GM23338 (cell line): ENCODE results near the gene CDH23. TPM values are rescaled to one million over a fixed set of nuclear protein-coding genes. Genes with fewer than 3 reads are reported as not detected.

Experiments
- ATAC-seq: fragments of 200-7000 bp; cut with Tn5 transposase; 3 replicates; pipeline ENCODE4 v1.9.1; 2020
- DNase-seq: peaks from one replicate; pipeline ENCODE4 v3.0.0-alpha.2; 2015; ENCODE audit warnings: low spot score
- H2AFZ ChIP-seq: fragments of 200-600 bp; sonication (generic); 2 replicates; pipeline ENCODE4 v1.8.0; 2016; ENCODE audit warnings: antibody characterized with exemption, mild to moderate bottlenecking, moderate library complexity
- H3F3A ChIP-seq: fragments of 200-600 bp; sonication (generic); replicated peaks from 2 replicates; pipeline ENCODE4 v1.8.0; 2017; ENCODE audit warnings: antibody characterized with exemption, mixed run types, low read depth
- H3K27ac ChIP-seq: fragments of 200-600 bp; sonication (generic); 2 replicates; pipeline ENCODE4 v1.6.1; 2016; ENCODE audit warnings: low read depth
- H3K27me3 ChIP-seq: fragments of 200-600 bp; sonication (generic); 2 replicates; pipeline ENCODE4 v1.8.0; 2016; ENCODE audit warnings: mild to moderate bottlenecking, mixed run types, moderate library complexity; ENCODE audit not compliant: insufficient read depth
- H3K36me3 ChIP-seq: fragments of 200-600 bp; sonication (generic); 2 replicates; pipeline ENCODE4 v1.8.0; 2016; ENCODE audit warnings: mild to moderate bottlenecking; ENCODE audit not compliant: insufficient read depth
- H3K4me1 ChIP-seq: fragments of 200-600 bp; sonication (generic); 2 replicates; pipeline ENCODE4 v1.8.0; 2016; ENCODE audit warnings: mild to moderate bottlenecking, moderate library complexity; ENCODE audit not compliant: insufficient read depth
- H3K4me2 ChIP-seq: fragments of 200-600 bp; sonication (generic); 2 replicates; pipeline ENCODE4 v1.7.1; 2017; ENCODE audit warnings: mixed run types
- H3K4me3 ChIP-seq: fragments of 200-600 bp; sonication (generic); 2 replicates; pipeline ENCODE4 v1.6.1; 2016; ENCODE audit warnings: mixed run types
- H3K79me2 ChIP-seq: fragments of 200-600 bp; sonication (generic); replicated peaks from 2 replicates; pipeline ENCODE4 v1.8.0; 2017; ENCODE audit warnings: mild to moderate bottlenecking; ENCODE audit not compliant: insufficient read depth
- H3K9me2 ChIP-seq: fragments of 200-600 bp; sonication (generic); 2 replicates; pipeline ENCODE4 v1.8.0; 2017; ENCODE audit not compliant: insufficient read depth
- H4K20me1 ChIP-seq: fragments of 200-600 bp; sonication (generic); replicated peaks from 2 replicates; pipeline ENCODE4 v1.8.0; 2017; ENCODE audit warnings: mild to moderate bottlenecking; ENCODE audit not compliant: insufficient read depth
- H3K27ac Mint-ChIP-seq: 2 replicates; pipeline ENCODE4 v1.8.0; 2020; ENCODE audit warnings: inconsistent platforms, mild to moderate bottlenecking, moderate library complexity, mixed read lengths
- H3K27me3 Mint-ChIP-seq: 3 replicates; pipeline ENCODE4 v1.8.0; 2022; ENCODE audit warnings: low read depth, mild to moderate bottlenecking, moderate library complexity, mixed read lengths, inconsistent platforms; ENCODE audit not compliant: insufficient read depth, poor library complexity
- H3K36me3 Mint-ChIP-seq: 3 replicates; pipeline ENCODE4 v1.8.0; 2021; ENCODE audit warnings: low read depth, mild to moderate bottlenecking, inconsistent platforms, moderate library complexity, mixed read lengths
- H3K4me1 Mint-ChIP-seq: 3 replicates; pipeline ENCODE4 v1.8.0; 2020; ENCODE audit warnings: mild to moderate bottlenecking, inconsistent platforms, mixed read lengths
- H3K4me3 Mint-ChIP-seq: 3 replicates; pipeline ENCODE4 v1.8.0; 2021; ENCODE audit warnings: moderate library complexity, mild to moderate bottlenecking, inconsistent platforms, mixed read lengths
- H3K9me3 Mint-ChIP-seq: 3 replicates; pipeline ENCODE4 v1.8.0; 2020; ENCODE audit warnings: moderate library complexity, mild to moderate bottlenecking, inconsistent platforms, mixed read lengths
- CREB1 ChIP-seq: fragments of 250-450 bp; sonication (Bioruptor Pico); IDR thresholded peaks from 2 replicates; pipeline ENCODE4 v1.5.0; 2020; ENCODE audit warnings: low read depth, mild to moderate bottlenecking, moderate library complexity
- EZH2 ChIP-seq: fragments of 200-600 bp; sonication (generic); IDR thresholded peaks from one replicate; pipeline ENCODE4 v1.8.0; 2017; ENCODE audit warnings: antibody characterized with exemption, mild to moderate bottlenecking, low read depth; ENCODE audit not compliant: unreplicated experiment
- NANOG ChIP-seq: IDR thresholded peaks from 2 replicates; pipeline ENCODE4 v1.6.1; 2016; ENCODE audit warnings: antibody characterized with exemption, borderline replicate concordance
- POLR2AphosphoS5 ChIP-seq: IDR thresholded peaks from 2 replicates; pipeline ENCODE4 v1.6.1; 2016; ENCODE audit warnings: antibody characterized with exemption, low read depth
- STAT1 ChIP-seq: IDR thresholded peaks from one replicate; pipeline ENCODE4 v1.6.1; 2016; ENCODE audit warnings: antibody characterized with exemption; ENCODE audit not compliant: unreplicated experiment
- ZNF114 ChIP-seq: fragments of 250-450 bp; sonication (Bioruptor Pico); IDR thresholded peaks from 2 replicates; pipeline ENCODE4 v1.5.0; 2020; ENCODE audit warnings: mild to moderate bottlenecking, moderate library complexity
- ZNF331 ChIP-seq: fragments of 250-450 bp; sonication (Bioruptor Pico); IDR thresholded peaks from 2 replicates; pipeline ENCODE4 v1.5.0; 2020; ENCODE audit warnings: low read depth, mild to moderate bottlenecking, moderate library complexity
- polyA plus RNA-seq: library from polyadenylated mRNA; unstranded; fragments of >200 nt; fragmentation: Nextera tagmentation; extraction: Ambion mirVana; gene quantifications from 2 replicates; pipeline ENCODE4 v1.2.1, GENCODE V29; 2016
- total RNA-seq: library from RNA; depleted of rRNA; stranded (reverse); fragments of >200 nt; shearing (Covaris generic); gene quantifications from 2 replicates; pipeline ENCODE4 v1.2.3, GENCODE V29; 2014
- TF ChIP-seq, protein P1 (sequence below): IDR thresholded peaks from 2 replicates; pipeline ENCODE4 v1.6.1; 2016; ENCODE audit warnings: antibody characterized with exemption
- TF ChIP-seq, protein P2 (sequence below), 2 experiments: fragments of 200-600 bp in 1 of 2; sonication (generic) in 1 of 2; conservative IDR thresholded peaks; 2 replicates each; pipeline versions ENCODE4 v1.5.1 to v1.6.1; 2016 to 2017; ENCODE audit warnings: antibody characterized with exemption in 2 of 2, low read depth in 2 of 2, mild to moderate bottlenecking in 2 of 2, moderate library complexity in 1 of 2
- TF ChIP-seq, protein P3 (sequence below): IDR thresholded peaks from one replicate; pipeline ENCODE4 v1.6.1; 2018; ENCODE audit warnings: antibody characterized with exemption; ENCODE audit not compliant: unreplicated experiment

Gene CDH23
- total and polyA plus RNA-seq, 2 experiments from 2014 or later, result 0.95 to 4.3 TPM

- Histone ChIP-seq H3K4me1 (no peaks in the 10 kb centered on the region; the same call in 1 of the 2 replicates), H3K4me2 (no peak overlapping the region), H3K4me3 (no peak overlapping the region), H3K27me3 (0 out of 2 replicates have a peak, but pooled peaks cover under 1% of the 10 kb centered on the region), H2AFZ (no peak overlapping the region), H3K36me3 (no peaks in the 10 kb centered on the region), H3K27ac (no peak overlapping the region), H4K20me1 (no peaks in the 10 kb centered on the region), H3K9me2 (no peaks in the 10 kb centered on the region), H3K79me2 (no peaks in the 10 kb centered on the region), H3F3A (no peaks in the 10 kb centered on the region)
- H3K27ac Mint-ChIP-seq, result no peak overlapping the region
- H3K9me3 Mint-ChIP-seq, result no peaks in the 10 kb centered on the region
- DNase-seq, result no peak
- ATAC-seq, result no peak
- peaks cover 13% of the 10 kb centered on the region for H3K27me3 Mint-ChIP-seq
- H3K36me3 Mint-ChIP-seq, result no peaks in the 10 kb centered on the region
- no peak for TF ChIP-seq POLR2AphosphoS5
- no peak for TF ChIP-seq CREB1
- no peak for TF ChIP-seq ZNF331
- TF ChIP-seq, protein P1, sequence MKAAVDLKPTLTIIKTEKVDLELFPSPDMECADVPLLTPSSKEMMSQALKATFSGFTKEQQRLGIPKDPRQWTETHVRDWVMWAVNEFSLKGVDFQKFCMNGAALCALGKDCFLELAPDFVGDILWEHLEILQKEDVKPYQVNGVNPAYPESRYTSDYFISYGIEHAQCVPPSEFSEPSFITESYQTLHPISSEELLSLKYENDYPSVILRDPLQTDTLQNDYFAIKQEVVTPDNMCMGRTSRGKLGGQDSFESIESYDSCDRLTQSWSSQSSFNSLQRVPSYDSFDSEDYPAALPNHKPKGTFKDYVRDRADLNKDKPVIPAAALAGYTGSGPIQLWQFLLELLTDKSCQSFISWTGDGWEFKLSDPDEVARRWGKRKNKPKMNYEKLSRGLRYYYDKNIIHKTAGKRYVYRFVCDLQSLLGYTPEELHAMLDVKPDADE, result no peak
- TF ChIP-seq, protein P2, sequence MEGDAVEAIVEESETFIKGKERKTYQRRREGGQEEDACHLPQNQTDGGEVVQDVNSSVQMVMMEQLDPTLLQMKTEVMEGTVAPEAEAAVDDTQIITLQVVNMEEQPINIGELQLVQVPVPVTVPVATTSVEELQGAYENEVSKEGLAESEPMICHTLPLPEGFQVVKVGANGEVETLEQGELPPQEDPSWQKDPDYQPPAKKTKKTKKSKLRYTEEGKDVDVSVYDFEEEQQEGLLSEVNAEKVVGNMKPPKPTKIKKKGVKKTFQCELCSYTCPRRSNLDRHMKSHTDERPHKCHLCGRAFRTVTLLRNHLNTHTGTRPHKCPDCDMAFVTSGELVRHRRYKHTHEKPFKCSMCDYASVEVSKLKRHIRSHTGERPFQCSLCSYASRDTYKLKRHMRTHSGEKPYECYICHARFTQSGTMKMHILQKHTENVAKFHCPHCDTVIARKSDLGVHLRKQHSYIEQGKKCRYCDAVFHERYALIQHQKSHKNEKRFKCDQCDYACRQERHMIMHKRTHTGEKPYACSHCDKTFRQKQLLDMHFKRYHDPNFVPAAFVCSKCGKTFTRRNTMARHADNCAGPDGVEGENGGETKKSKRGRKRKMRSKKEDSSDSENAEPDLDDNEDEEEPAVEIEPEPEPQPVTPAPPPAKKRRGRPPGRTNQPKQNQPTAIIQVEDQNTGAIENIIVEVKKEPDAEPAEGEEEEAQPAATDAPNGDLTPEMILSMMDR (conservative IDR thresholded peaks at IDR 0.05; ENCODE audit: low read depth in 2 of 2), result no peak
- TF ChIP-seq ZNF114 (CRISPR knock-in tag), result no peak
- no peak for TF ChIP-seq EZH2
- H3K4me1 Mint-ChIP-seq, result peaks cover 3% of the 10 kb centered on the region
- H3K4me3 Mint-ChIP-seq, result no peak overlapping the region
Measured at GRCh38 chr10:71389768-71390460, 6.8 kb upstream of the CDH23 start.

DNA sequence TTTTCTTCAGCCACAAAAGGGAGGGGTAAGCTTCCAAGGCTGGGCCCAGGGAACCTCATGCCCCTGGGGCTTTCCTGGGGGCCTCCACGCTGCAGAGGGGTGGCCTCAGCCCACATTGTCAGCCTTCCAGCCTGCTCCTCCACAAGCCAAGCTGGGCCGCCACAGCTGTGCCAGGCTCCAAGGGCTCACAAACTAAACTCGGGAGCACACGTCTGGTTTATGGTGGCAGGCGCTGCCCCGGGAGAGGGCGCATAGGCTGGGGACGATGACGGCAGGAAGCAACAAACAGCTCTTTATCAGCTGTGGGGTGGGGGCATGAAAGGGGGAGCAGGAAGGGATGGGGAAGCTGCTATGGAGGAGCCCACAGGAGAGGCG, 6.3 kb upstream of the CDH23 start:
- no peaks in the 10 kb centered on the region for H3K36me3 Mint-ChIP-seq
- no peak overlapping the region for H3K27ac Mint-ChIP-seq
- no peak overlapping the region for H3K4me3 ChIP-seq
- H3K4me1 ChIP-seq, result no peaks in the 10 kb centered on the region; the same call in 1 of the 2 replicates
- no peak overlapping the region for H3K4me2 ChIP-seq
- H3K4me3 Mint-ChIP-seq, result no peak overlapping the region
- no peaks in the 10 kb centered on the region for H4K20me1 ChIP-seq
- no peaks in the 10 kb centered on the region for H3K9me3 Mint-ChIP-seq
- peak overlapping the region; percentile 43; the same call in 1 of the 2 replicates for H2AFZ ChIP-seq
- H3K27me3 ChIP-seq, result peaks cover 6% of the 10 kb centered on the region; the same call in 1 of the 2 replicates
- H3K27me3 Mint-ChIP-seq, result peaks cover 14% of the 10 kb centered on the region
- no peak overlapping the region for H3K27ac ChIP-seq
- peak; percentile 58 for ATAC-seq
- H3K79me2 ChIP-seq, result no peaks in the 10 kb centered on the region
- no peak for DNase-seq
- H3K9me2 ChIP-seq, result no peaks in the 10 kb centered on the region
- H3F3A ChIP-seq, result no peaks in the 10 kb centered on the region
- no peaks in the 10 kb centered on the region for H3K36me3 ChIP-seq
- H3K4me1 Mint-ChIP-seq, result peaks cover 3% of the 10 kb centered on the region
- no peak for TF ChIP-seq ZNF114 (CRISPR knock-in tag)
- TF ChIP-seq, protein P3, sequence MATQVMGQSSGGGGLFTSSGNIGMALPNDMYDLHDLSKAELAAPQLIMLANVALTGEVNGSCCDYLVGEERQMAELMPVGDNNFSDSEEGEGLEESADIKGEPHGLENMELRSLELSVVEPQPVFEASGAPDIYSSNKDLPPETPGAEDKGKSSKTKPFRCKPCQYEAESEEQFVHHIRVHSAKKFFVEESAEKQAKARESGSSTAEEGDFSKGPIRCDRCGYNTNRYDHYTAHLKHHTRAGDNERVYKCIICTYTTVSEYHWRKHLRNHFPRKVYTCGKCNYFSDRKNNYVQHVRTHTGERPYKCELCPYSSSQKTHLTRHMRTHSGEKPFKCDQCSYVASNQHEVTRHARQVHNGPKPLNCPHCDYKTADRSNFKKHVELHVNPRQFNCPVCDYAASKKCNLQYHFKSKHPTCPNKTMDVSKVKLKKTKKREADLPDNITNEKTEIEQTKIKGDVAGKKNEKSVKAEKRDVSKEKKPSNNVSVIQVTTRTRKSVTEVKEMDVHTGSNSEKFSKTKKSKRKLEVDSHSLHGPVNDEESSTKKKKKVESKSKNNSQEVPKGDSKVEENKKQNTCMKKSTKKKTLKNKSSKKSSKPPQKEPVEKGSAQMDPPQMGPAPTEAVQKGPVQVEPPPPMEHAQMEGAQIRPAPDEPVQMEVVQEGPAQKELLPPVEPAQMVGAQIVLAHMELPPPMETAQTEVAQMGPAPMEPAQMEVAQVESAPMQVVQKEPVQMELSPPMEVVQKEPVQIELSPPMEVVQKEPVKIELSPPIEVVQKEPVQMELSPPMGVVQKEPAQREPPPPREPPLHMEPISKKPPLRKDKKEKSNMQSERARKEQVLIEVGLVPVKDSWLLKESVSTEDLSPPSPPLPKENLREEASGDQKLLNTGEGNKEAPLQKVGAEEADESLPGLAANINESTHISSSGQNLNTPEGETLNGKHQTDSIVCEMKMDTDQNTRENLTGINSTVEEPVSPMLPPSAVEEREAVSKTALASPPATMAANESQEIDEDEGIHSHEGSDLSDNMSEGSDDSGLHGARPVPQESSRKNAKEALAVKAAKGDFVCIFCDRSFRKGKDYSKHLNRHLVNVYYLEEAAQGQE, result no peak
- no peak for TF ChIP-seq NANOG
- TF ChIP-seq, protein P2 (conservative IDR thresholded peaks at IDR 0.05; ENCODE audit: low read depth in 2 of 2), result no peak
- TF ChIP-seq, protein P1, result no peak
- no peak for TF ChIP-seq STAT1
- TF ChIP-seq CREB1, result no peak
